ENCODE results near the gene ALX4. TPM values are rescaled to one million over a fixed set of nuclear protein-coding genes. Genes with fewer than 3 reads are reported as not detected.

Gene ALX4
- polyA plus RNA-seq, 2 of the 4 experiments (the other 2 are of a cell fraction): 1.00 to 5.6 TPM

DNA sequence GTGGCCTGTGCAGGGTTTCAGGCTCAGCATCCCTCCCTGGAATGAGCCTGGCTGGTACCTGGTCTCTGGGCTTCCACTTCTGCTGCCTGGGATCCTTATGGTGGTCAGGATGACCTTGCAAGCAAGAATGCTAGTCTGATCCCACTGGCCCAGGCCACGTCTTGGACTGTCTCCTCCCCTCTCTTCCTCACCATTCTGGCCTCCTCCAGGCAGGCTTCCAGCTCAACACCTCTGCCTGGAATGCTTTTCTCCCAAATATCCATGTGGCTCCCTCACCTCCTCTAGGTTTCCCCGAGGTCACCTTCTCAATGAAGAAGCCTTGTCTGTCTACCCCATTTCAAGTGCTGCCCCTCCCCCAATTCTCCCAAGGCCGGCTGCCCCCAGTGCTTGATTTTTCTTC, 39.4 kb upstream of the ALX4 start:
- no peak overlapping the region for H3K4me3 ChIP-seq
- DNase-seq (ENCODE audit: low read depth in 1 of 2, low spot score in 1 of 2) (no peak), FAIRE-seq (no peak), ATAC-seq (no peak)
- H3K9me3 ChIP-seq: no peaks in the 10 kb centered on the region
- CTCF ChIA-PET: interaction anchor here (2.4 kb wide), 1 partner anchor 11 kb away, joined by 9 read pairs; no protein-coding TSS in a partner anchor
- POLR2A ChIA-PET: no interaction called here
- TF ChIP-seq, protein P1, sequence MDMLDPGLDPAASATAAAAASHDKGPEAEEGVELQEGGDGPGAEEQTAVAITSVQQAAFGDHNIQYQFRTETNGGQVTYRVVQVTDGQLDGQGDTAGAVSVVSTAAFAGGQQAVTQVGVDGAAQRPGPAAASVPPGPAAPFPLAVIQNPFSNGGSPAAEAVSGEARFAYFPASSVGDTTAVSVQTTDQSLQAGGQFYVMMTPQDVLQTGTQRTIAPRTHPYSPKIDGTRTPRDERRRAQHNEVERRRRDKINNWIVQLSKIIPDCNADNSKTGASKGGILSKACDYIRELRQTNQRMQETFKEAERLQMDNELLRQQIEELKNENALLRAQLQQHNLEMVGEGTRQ (IDR thresholded peaks at IDR 0.05): no peak
- TF ChIP-seq ZSCAN20 (CRISPR knock-in tag; IDR thresholded peaks at IDR 0.05) (no peak), EHF (CRISPR knock-in tag; IDR thresholded peaks at IDR 0.05) (no peak), CBX8 (IDR thresholded peaks at IDR 0.05) (no peak), MAZ (IDR thresholded peaks at IDR 0.05; ENCODE audit: borderline replicate concordance, low read depth, low read length) (no peak), SREBF2 (IDR thresholded peaks at IDR 0.05) (no peak), GATA3 (IDR thresholded peaks at IDR 0.05; ENCODE audit: borderline replicate concordance) (no peak), ESRRA (IDR thresholded peaks at IDR 0.05; ENCODE audit: borderline replicate concordance, low read length) (no peak)
- 36% methylated on average over 3 of the region's 3 CpGs for WGBS (ENCODE audit: missing lambda C conversion rate)
- H3K27ac ChIP-seq: no peak overlapping the region
- no peaks in the 10 kb centered on the region for H3K4me1 ChIP-seq
- H3K4me2 ChIP-seq: no peak overlapping the region

DNA sequence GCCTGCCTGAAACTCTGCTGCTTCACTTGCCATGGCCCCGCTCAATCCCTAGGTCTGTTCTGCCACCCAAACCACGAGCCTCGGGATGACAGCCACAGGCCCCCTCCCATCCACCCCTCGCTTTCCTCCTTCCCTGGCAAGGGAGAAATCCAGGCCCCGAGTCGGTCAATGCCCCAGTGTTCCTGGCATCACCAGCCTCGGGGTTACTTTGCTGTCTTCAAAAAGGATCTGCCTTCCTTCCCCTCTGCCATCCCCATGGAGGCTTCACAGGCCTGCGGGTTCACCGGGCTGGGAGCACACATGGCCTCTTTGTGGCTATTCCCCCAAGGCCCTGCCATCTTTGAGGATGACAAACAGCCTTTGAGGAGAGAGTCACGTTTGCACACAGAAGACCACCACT, 38.8 kb upstream of the ALX4 start:
- ChIA-PET CTCF (no interaction called here), POLR2A (no interaction called here)
- FAIRE-seq: no peak
- no peak overlapping the region for H3K4me2 ChIP-seq
- no peak overlapping the region for H3K4me3 ChIP-seq
- 68% methylated on average over 10 of the region's 10 CpGs for WGBS (ENCODE audit: missing lambda C conversion rate)
- no peak for ATAC-seq
- no peak for DNase-seq (ENCODE audit: low read depth in 1 of 2, low spot score in 1 of 2)
- TF ChIP-seq NFE2L2 (conservative IDR thresholded peaks at IDR 0.05; ENCODE audit: low read length) (no peak), BHLHE40 (IDR thresholded peaks at IDR 0.05; ENCODE audit: low read depth, low read length) (no peak), POLR2A (IDR thresholded peaks at IDR 0.05; ENCODE audit: low read length) (no peak), ZSCAN20 (CRISPR knock-in tag; IDR thresholded peaks at IDR 0.05) (no peak), ZFP36 (IDR thresholded peaks at IDR 0.05; ENCODE audit: borderline replicate concordance, partially characterized antibody) (no peak), JUNB (IDR thresholded peaks at IDR 0.05) (no peak)
- TF ChIP-seq, protein P2, sequence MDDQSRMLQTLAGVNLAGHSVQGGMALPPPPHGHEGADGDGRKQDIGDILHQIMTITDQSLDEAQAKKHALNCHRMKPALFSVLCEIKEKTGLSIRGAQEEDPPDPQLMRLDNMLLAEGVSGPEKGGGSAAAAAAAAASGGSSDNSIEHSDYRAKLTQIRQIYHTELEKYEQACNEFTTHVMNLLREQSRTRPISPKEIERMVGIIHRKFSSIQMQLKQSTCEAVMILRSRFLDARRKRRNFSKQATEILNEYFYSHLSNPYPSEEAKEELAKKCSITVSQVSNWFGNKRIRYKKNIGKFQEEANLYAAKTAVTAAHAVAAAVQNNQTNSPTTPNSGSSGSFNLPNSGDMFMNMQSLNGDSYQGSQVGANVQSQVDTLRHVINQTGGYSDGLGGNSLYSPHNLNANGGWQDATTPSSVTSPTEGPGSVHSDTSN (IDR thresholded peaks at IDR 0.05): no peak
- TF ChIP-seq, protein P3, sequence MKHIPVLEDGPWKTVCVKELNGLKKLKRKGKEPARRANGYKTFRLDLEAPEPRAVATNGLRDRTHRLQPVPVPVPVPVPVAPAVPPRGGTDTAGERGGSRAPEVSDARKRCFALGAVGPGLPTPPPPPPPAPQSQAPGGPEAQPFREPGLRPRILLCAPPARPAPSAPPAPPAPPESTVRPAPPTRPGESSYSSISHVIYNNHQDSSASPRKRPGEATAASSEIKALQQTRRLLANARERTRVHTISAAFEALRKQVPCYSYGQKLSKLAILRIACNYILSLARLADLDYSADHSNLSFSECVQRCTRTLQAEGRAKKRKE (CRISPR knock-in tag; IDR thresholded peaks at IDR 0.05; ENCODE audit: low read depth): no peak
- no peaks in the 10 kb centered on the region for H3K9me3 ChIP-seq
- no peak overlapping the region for H3K27ac ChIP-seq
- H3K4me1 ChIP-seq: no peaks in the 10 kb centered on the region

DNA sequence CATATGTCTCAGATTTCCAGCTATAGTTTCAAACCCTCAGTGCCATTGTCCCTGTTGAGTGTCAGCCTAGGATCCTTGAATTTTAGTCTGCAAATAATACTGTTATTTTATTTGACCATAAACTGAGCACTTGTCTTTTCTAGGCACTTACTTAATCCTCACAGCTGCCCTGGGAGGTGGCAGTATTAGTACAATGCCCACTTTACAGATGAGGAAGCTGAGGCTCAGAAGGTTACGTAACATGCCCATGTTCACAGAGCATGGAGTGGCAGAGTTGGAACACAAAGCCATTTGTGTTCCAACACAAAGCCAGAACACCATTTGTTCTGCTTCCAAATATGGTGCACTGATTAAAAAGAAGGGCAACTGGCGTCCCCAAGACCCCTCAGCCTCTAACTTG, 38.2 kb upstream of the ALX4 start:
- H3K4me2 ChIP-seq: no peak overlapping the region
- no peaks in the 10 kb centered on the region for H3K4me1 ChIP-seq
- no peak overlapping the region for H3K4me3 ChIP-seq
- ATAC-seq (no peak), FAIRE-seq (no peak), DNase-seq (ENCODE audit: low read depth in 1 of 2, low spot score in 1 of 2) (no peak)
- ChIA-PET CTCF (interaction anchor here (1.1 kb wide), 1 partner anchor 69 kb away, joined by 3 read pairs; no protein-coding TSS in a partner anchor), POLR2A (no interaction called here)
- 46% methylated on average over 2 of the region's 2 CpGs for WGBS (ENCODE audit: missing lambda C conversion rate)
- H3K27ac ChIP-seq: no peak overlapping the region
- TF ChIP-seq HOXB13 (CRISPR knock-in tag; IDR thresholded peaks at IDR 0.05; ENCODE audit: low read depth): no peak
- TF ChIP-seq ESRRA (IDR thresholded peaks at IDR 0.05; ENCODE audit: borderline replicate concordance, low read length): no peak
- TF ChIP-seq BHLHE40 (IDR thresholded peaks at IDR 0.05; ENCODE audit: low read depth, low read length): no peak
- TF ChIP-seq JUN (IDR thresholded peaks at IDR 0.05): no peak
- no peak for TF ChIP-seq GATA3 (IDR thresholded peaks at IDR 0.05; ENCODE audit: borderline replicate concordance)
- TF ChIP-seq FOSL2 (IDR thresholded peaks at IDR 0.05): no peak
- no peak for TF ChIP-seq FOSL2 (CRISPR knock-in tag; IDR thresholded peaks at IDR 0.05)
- no peak for TF ChIP-seq POLR2AphosphoS2 (conservative IDR thresholded peaks at IDR 0.05; ENCODE audit: low read length)
- no peak for TF ChIP-seq MAZ (IDR thresholded peaks at IDR 0.05; ENCODE audit: borderline replicate concordance, low read depth, low read length)
- no peak for TF ChIP-seq RCOR1 (IDR thresholded peaks at IDR 0.05; ENCODE audit: low read depth, low read length)
- no peaks in the 10 kb centered on the region for H3K9me3 ChIP-seq

All from A549 (cell line).